Mucosa of stomach (tissue), 1 donor: ENCODE measurements around the gene OTOP1.
"Not testable (repeated sequence)": the region's sequence is repeated elsewhere in the genome, so short reads cannot be mapped to it uniquely, and the experiment has no call there.

ENCODE experiments used
- H3K27me3 ChIP-seq: one replicate; pipeline ENCODE4 v1.7.0; 2013; ENCODE audit warnings: mild to moderate bottlenecking, low read length; ENCODE audit not compliant: control insufficient read depth, insufficient read depth
- H3K36me3 ChIP-seq: one replicate; pipeline ENCODE4 v1.7.0; 2013; ENCODE audit warnings: low read length; ENCODE audit not compliant: control insufficient read depth, insufficient read depth
- H3K4me1 ChIP-seq: one replicate; pipeline ENCODE4 v1.7.0; 2013; ENCODE audit warnings: mild to moderate bottlenecking, low read length; ENCODE audit not compliant: control insufficient read depth, insufficient read depth
- H3K4me3 ChIP-seq: one replicate; pipeline ENCODE4 v1.7.0; 2013; ENCODE audit warnings: low read length
- H3K9ac ChIP-seq: one replicate; pipeline ENCODE4 v1.7.0; 2013; ENCODE audit warnings: mild to moderate bottlenecking, low read length, moderate library complexity
- H3K9me3 ChIP-seq: one replicate; pipeline ENCODE4 v1.7.0; 2013; ENCODE audit warnings: mild to moderate bottlenecking, low read length, moderate library complexity; ENCODE audit not compliant: control insufficient read depth
- donor health status: Pancreatic carcinoma.

Gene OTOP1

DNA sequence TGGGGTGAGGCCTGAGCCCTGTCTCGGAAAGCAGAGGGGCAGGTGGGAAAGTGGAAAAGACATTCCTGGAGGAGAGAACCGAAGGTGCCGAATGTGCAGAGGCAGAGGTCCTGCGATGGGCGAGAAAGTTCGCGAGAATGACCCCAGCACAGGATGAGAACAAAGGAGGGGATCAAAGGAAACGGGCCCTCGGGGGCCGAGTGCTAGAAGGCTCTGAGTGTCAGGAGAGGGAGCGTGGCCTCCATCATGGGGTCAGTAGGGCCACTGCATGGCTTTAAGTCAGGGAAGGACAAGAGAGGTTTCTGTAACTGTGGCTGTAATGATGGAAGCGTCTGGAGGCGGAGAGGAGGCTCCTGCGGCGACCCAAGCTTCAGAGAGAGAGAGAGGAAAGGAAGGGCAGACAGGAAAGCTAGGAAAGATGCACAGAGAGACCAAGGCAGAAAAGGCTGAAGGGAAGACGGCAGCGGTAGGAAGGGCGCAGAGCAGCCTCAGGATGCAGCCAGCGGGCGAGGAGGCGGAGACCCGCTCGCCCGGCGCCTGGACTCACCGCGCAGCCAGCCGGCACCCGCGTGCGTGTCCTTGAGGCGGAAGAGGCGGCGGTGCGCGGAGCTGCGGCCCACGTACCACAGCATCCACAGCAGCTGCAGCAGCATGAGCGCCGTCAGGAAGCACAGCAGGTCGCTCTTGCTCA lies 669 bp downstream of the OTOP1 start:
- Histone ChIP-seq H3K9ac (no peak overlapping the region), H3K4me3 (no peak overlapping the region), H3K36me3 (no peaks in the 10 kb centered on the region), H3K4me1 (no peaks in the 10 kb centered on the region), H3K27me3 (peaks cover 45% of the 10 kb centered on the region), H3K9me3 (no peaks in the 10 kb centered on the region)

GRCh38 chr4:4217113-4217512 lies 9.6 kb downstream of the OTOP1 start:
- H3K36me3 ChIP-seq, result no peaks in the 10 kb centered on the region
- H3K27me3 ChIP-seq, result no peaks in the 10 kb centered on the region

GRCh38 chr4:4216648-4217047 lies 10.1 kb downstream of the OTOP1 start:
- Histone ChIP-seq H3K27me3 (no peaks in the 10 kb centered on the region), H3K9me3 (no peaks in the 10 kb centered on the region), H3K4me1 (no peaks in the 10 kb centered on the region), H3K9ac (no peak overlapping the region), H3K4me3 (no peak overlapping the region), H3K36me3 (no peaks in the 10 kb centered on the region)

More at GRCh38 chr4:4217113-4217512, 9.6 kb downstream of the OTOP1 start:
- Histone ChIP-seq H3K4me3 (no peak overlapping the region), H3K9me3 (no peaks in the 10 kb centered on the region), H3K9ac (no peak overlapping the region), H3K4me1 (no peaks in the 10 kb centered on the region)

DNA sequence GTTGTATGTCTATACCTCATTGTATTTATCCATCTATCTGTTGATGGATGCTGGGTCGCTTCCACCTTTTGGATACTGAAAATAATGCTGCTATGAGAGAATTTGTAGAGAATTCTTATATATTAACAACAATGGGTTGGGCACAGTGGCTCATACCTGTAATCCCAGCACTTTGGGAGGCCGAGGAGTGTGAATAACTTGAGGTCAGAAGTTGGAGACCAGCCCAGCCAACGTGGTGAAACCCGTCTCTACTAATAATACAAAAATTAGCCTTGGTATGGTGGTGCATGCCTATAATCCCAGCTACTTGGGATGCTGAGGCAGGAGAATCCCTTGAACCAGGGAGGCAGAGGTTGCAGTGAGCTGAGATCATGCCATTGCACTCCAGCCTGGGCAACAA lies 13.1 kb downstream of the OTOP1 start:
- not testable (repeated sequence) for H3K36me3 ChIP-seq, H3K4me1 ChIP-seq, H3K27me3 ChIP-seq, H3K9me3 ChIP-seq, H3K9ac ChIP-seq, H3K4me3 ChIP-seq

DNA sequence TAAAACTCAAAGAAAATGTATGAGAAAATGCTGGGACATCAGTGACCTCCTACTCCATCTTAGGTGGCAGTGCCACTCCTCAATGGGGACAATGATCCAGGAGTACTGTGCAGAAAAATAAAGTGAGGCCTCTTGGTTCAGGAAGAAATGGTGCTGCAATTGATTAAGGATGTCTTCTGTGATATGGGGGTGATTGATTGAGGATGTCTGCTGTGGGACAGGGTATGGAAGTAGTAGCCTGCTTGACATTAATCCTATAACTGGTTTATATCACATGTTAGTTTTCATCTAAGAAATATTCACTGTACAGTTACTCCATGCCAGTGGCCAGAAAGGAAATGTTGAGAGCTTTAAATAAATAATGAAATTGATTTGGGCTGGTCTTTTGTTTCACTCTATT lies 20.5 kb downstream of the OTOP1 start:
- Histone ChIP-seq H3K36me3 (no peaks in the 10 kb centered on the region), H3K9me3 (no peaks in the 10 kb centered on the region), H3K4me1 (peaks cover 13% of the 10 kb centered on the region), H3K27me3 (peaks cover 5% of the 10 kb centered on the region), H3K4me3 (no peak overlapping the region), H3K9ac (no peak overlapping the region)

DNA sequence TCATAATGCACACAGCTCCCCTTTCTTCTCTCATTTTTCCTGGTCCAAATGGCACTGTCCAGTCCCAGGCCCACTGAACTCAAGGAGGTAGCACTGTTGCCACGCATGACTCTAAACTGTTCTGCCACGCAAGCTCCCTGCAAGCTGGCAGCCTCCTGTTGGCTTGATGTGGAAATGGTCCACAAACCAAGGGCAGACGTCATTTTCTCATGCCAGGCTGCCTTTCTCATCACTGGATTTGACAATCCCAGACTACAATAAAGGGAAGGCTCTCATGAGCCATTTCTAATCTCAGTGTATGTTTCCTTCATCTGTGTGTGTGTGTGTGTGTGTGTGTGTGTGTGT lies 22.4 kb downstream of the OTOP1 start:
- Histone ChIP-seq H3K9me3 (no peaks in the 10 kb centered on the region), H3K9ac (no peak overlapping the region), H3K4me1 (peaks cover 13% of the 10 kb centered on the region), H3K36me3 (no peaks in the 10 kb centered on the region), H3K27me3 (peaks cover 5% of the 10 kb centered on the region), H3K4me3 (no peak overlapping the region)

GRCh38 chr4:4203688-4204400 lies 22.9 kb downstream of the OTOP1 start:
- Histone ChIP-seq H3K4me1 (peaks cover 13% of the 10 kb centered on the region), H3K9me3 (no peaks in the 10 kb centered on the region), H3K9ac (no peak overlapping the region), H3K27me3 (peaks cover 5% of the 10 kb centered on the region), H3K4me3 (no peak overlapping the region), H3K36me3 (no peaks in the 10 kb centered on the region)

GRCh38 chr4:4202510-4202909 lies 24.2 kb downstream of the OTOP1 start:
- peaks cover 13% of the 10 kb centered on the region for H3K4me1 ChIP-seq
- H3K9ac ChIP-seq, result no peak overlapping the region
- H3K36me3 ChIP-seq, result no peaks in the 10 kb centered on the region
- H3K9me3 ChIP-seq, result no peaks in the 10 kb centered on the region
- H3K4me3 ChIP-seq, result no peak overlapping the region
- peaks cover 5% of the 10 kb centered on the region for H3K27me3 ChIP-seq

- no peak overlapping the region for H3K4me3 ChIP-seq
- H3K27me3 ChIP-seq, result peaks cover 5% of the 10 kb centered on the region
- H3K9ac ChIP-seq, result no peak overlapping the region
- no peaks in the 10 kb centered on the region for H3K36me3 ChIP-seq
- H3K4me1 ChIP-seq, result peaks cover 13% of the 10 kb centered on the region
- H3K9me3 ChIP-seq, result no peaks in the 10 kb centered on the region
These were observed 26.1 kb downstream of the OTOP1 start for GRCh38 chr4:4200624-4201023.

- Histone ChIP-seq H3K4me1 (no peaks in the 10 kb centered on the region), H3K9ac (no peak overlapping the region), H3K36me3 (no peaks in the 10 kb centered on the region), H3K27me3 (peaks cover 3% of the 10 kb centered on the region), H3K4me3 (no peak overlapping the region), H3K9me3 (no peaks in the 10 kb centered on the region)
These were observed 31.4 kb downstream of the OTOP1 start for GRCh38 chr4:4195354-4195753.

DNA sequence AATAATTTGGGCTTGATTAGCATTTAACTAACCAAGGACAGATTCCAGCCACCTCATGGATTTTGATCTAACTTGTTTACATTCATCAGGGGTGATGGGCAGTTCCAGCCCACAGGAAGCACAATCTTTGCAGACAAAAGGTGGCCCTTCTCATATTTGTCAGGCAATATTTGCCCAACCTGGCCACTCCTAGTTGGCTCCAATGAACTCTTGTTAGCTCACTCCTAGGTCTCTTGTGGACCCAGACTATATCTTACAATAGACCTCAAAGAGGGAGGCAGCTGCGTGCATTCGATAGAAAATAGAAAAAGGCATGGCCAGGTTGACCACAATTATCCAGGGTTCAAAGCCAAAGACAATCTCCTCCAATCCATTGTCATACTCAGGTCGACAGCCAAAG lies 38.2 kb downstream of the OTOP1 start:
- H3K36me3 ChIP-seq, H3K4me1 ChIP-seq, H3K27me3 ChIP-seq, H3K9me3 ChIP-seq, H3K9ac ChIP-seq, H3K4me3 ChIP-seq: not testable (repeated sequence)

DNA sequence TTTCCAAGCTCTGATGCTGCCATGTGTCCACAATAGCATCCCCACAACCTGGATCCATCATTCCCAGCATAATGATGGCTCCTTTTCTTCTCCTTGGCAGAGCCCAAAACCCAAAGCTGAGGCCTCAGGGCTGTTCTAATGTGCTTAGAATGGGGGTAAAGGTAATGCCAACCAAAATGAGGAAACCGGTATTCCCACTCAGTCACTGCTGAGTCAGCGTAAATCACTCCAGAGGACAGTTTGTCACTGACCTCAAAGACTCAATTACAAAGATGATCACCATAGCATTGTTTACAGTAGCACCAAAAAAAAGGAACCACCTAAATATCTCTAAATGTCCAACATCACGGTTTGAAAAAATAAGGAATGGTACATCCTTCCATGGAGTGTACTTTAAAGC lies 41.2 kb downstream of the OTOP1 start:
- H3K4me3 ChIP-seq, result no peak overlapping the region
- H3K9me3 ChIP-seq, result no peaks in the 10 kb centered on the region
- peaks cover 14% of the 10 kb centered on the region for H3K4me1 ChIP-seq
- H3K9ac ChIP-seq, result no peak overlapping the region
- no peaks in the 10 kb centered on the region for H3K36me3 ChIP-seq
- no peaks in the 10 kb centered on the region for H3K27me3 ChIP-seq
